Stimulated activated CD8-positive, alpha-beta memory T cell treated with anti-CD3 and anti-CD28 coated beads, Interleukin-15, amount 100 ng/mL, for 48 hours (primary cell): Measurements from ENCODE around the gene SLC1A4.
"Not testable (repeated sequence)": the region's sequence is repeated elsewhere in the genome, so short reads cannot be mapped to it uniquely, and the experiment has no call there.

Experiments
- DNase-seq, 2 donors: peaks; one replicate each; pipeline ENCODE4 v3.0.0-alpha.2; 2020; ENCODE audit warnings: low read depth in 2 of 2

SLC1A4 gene

DNA sequence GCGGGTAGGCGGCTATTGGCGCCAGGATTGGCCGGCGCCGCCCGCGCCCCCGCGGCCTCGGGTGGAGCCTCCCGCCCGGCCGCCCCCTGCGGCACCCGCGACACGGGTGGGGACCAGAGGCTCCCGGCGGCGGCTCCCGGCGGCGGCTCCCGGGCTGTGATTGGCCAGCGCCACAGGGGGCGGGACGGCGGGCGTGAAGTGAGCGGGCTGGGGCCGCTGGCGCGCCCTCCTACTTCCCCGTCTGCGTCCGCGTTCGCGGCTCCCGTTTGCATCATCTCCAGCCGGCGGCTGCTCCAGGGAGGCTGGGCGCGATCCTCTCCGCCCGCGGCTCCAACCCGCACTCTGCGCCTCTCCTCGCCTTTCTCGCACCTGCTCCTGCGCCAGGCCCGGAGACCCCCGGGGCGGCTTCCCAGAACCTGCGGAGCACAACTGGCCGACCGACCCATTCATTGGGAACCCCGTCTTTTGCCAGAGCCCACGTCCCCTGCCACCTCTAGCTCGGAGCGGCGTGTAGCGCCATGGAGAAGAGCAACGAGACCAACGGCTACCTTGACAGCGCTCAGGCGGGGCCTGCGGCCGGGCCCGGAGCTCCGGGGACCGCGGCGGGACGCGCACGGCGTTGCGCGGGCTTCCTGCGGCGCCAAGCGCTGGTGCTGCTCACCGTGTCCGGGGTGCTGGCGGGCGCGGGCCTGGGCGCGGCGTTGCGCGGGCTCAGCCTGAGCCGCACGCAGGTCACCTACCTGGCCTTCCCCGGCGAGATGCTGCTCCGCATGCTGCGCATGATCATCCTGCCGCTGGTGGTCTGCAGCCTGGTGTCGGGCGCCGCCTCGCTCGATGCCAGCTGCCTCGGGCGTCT is at the start of gene SLC1A4:
Gene SLC1A4 (plus strand): TSS at position 274 of the 856 bp plus-strand sequence. CDS start 245 bp downstream, at position 519.
- DNase-seq: peak; percentile 78 to 87

DNA sequence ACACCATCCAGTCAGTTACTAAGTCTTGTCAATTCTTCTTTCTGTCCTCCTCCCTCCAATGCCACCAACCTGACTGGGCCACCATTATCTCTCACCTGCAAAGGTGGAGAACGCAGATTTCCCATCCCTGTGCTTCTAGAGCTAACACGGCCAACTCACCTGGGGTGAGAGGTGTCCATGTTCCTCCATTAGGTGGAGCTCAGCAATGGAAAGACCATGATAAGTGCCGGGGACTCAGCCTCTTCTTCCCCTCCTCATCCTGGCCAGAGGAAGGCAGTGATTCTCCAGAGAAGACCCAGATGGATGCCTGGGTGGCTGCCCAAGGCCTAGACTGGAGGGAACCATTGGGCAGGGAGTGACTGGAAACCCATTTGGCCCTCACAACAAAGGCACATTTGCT is 48.1 kb upstream of the SLC1A4 start:
- no peak for DNase-seq

DNA sequence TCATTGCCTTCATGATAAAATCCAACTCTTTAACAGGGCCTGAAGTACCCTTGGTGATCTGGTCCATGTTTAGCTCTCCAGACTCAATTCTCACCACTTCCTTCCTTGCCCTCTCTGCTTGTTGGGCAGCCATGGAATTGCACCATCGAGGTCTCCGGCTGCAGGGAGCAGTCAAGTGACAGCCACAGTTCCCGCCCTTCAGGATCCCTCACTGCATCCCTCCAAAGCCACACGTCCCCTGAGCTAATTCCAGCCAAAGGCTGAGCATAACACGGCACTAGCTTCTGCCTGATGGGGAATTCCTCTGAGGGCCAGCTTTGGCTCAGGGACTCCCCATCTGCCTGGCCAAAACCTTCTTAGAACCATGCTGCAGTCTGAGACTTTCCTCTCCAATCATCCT is 47.4 kb upstream of the SLC1A4 start:
- no peak for DNase-seq

GRCh38 chr2:64942693-64943092 is 46.5 kb upstream of the SLC1A4 start:
- DNase-seq: no peak

DNA sequence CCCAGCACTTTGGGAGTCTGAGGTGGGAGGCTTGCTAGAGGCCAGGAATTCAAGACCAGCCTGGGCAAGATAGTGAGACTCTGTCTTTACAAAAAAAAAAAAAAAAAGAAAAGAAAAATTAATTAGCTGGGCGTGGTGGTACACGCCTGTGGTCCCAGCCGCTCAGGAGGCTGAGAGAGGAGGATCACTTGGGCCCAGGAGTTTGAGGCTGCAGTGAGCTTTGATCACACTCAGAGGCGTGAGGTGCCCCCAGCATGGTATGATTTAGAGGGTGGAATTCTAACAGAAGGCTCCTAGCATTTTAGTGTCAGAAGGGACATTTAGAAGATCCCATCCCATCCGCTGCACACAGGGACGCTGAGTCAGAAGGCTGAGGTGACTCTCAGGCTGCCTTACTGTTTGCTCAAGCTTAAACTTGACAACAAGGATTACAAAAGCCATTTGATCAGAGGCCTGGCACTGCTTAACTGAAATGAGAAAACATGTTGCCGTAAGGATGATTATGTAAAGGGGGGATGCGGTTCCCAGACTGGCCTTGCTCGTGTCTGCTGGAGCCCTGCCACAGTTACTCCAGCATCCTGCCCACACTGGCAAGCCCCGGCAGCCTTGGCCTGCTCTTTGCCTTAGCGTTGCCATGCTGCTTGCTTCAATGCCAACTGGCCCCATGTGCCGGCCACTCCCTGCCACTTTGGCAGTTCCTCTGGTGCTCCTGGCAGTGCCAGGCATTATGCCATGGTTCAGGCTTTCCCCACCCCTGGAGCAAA is 45.6 kb upstream of the SLC1A4 start:
- DNase-seq: no peak

- no peak for DNase-seq
Observed at GRCh38 chr2:64944484-64944883, 44.7 kb upstream of the SLC1A4 start.

- DNase-seq: peak; percentile 49 to 61
Observed at GRCh38 chr2:64945973-64946768, 43.0 kb upstream of the SLC1A4 start.

GRCh38 chr2:64946769-64947247 is 42.4 kb upstream of the SLC1A4 start:
- DNase-seq: no peak

GRCh38 chr2:64947885-64948284 is 41.3 kb upstream of the SLC1A4 start:
- DNase-seq: no peak

- no peak for DNase-seq
Observed at GRCh38 chr2:64950226-64951160, 38.7 kb upstream of the SLC1A4 start.

DNA sequence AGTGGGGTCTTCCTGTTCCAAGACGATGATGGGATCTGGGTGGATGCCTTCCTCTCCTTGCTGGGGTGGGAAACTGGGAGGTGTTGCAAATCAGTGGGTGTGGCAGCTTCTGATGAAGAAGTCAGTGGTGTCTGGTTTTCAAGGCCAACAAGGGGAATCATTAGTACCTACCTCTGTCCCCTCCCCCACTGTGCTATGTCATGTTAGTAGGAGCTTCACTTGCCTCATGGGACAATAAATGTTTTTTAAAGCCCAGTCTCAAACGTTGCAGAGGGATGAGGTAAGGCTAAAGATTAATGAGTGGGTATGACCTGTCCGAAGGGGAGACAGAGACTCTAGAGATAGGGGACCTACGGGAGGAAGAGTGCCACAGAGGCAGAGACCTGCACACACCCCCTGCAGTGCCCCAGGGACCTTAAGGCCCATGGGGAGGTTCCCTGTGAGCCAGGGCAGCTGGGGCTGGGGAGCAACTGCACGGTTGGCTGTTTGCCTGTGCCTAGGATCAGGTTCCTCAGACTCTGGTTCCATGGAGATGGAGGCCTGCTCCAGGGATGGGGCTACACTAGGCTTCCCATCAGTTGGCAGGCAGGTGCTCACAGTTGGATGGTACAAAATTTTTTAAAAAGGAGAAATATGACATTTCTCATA is 37.8 kb upstream of the SLC1A4 start:
- no peak for DNase-seq

DNA sequence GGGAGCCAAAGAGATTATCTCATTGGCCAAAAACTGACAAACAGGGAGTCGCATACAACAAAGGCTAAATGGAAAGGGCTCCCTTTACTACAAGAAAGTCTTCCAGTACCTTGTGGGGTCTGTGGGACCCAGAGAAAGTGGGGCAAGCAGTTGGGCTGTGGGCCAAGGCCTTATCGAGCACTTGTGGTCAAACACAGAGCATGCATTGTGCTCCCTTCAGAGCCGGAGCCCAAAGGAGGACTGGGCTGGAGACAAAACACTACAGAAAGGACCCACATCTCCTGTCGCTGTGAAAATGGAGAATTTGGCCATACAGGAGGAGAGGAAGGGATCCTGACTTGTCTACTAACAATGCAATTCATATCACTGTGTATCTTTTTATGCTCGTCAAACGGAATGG is 37.1 kb upstream of the SLC1A4 start:
- DNase-seq: no peak

DNA sequence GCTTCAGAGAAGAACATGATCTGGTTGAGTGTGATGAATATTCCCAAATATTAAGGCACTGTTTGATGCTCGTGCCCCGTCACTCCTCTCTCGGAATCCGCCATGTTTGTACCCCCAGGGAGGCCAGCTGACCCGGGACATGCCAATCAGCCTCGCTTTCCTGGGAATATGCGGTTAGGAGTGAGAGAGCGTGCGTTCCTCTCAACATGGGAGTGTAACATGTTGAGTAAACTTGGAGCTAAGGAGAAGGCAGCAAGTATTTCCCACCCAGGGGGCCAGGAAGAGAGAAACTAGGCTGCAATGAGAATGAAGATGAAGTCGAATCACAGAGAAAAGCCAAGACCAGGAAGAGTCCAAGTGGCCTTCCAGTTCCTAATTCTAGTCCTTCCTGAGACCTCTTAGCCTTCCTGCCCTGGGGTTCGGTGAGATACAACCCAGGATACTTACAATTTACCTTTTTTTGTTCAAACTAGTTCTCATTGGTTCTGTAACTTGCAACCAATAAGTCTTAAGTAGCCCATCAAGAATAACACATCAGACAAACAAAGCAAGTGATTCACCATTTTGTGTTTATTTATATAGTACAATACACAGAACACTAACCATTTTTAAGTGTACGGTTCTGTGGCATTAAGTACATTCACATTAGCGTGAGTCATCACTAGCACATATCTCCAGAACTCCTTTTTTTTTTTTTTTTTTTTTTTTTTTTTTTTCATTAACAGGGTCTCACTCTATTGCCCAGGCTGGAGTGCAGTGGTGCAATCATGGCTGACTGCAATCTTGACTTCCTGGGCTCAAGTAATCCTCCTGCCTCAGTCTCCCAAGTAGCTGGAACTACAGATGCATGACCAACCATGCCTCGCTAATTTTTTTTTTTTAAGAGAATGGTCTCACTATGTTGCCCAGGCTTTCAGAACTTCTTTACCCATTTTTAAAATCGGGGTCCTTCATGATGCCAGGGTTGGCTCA is 36.4 kb upstream of the SLC1A4 start:
- DNase-seq: no peak

DNA sequence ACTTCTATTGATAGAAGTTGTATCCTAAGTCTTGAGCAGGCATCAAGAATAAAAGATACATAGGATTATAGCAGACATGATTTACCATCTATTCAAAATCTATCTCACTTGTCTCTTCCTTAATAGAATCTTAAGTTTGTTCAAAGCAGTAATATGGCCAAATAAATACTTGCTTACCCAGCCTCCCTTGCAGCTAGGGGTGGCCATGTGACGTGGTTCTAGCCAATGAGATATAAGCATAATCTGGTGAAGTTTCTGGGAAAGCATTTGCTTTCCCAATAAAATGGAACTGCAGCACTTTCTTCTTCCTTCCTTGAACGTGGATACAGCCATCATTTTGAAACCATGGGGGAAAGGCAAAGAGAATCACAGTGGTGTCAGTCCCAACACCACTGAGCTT is 33.7 kb upstream of the SLC1A4 start:
- DNase-seq: no peak

GRCh38 chr2:64957109-64957903 is 31.9 kb upstream of the SLC1A4 start:
- DNase-seq: no peak

- DNase-seq: no peak
Observed at GRCh38 chr2:64958556-64958955, 30.6 kb upstream of the SLC1A4 start.

GRCh38 chr2:64960819-64961218 is 28.4 kb upstream of the SLC1A4 start:
- no peak for DNase-seq

DNA sequence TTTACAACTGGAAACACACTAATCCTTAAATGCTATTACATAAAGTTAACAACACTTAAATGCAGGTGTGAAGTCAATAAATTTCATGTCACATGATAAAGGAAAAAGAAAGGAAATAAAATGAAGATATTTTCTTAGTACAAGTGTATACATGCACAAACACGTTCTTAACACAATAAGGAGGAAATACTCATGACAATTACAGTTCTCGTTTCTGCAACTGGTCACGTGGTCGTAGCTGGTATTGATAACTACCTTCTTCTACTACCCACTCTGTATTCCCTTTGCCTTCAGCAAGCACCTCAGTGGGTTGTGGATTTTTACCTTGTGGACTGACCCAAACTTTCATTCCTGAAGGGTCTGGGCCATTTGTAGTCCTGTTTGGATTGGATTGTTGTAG is 26.1 kb upstream of the SLC1A4 start:
- DNase-seq: not testable (repeated sequence)
